SU-DHL-6 (cell line): ENCODE data around the gene TAX1BP3.

Source experiments
- H2AFZ ChIP-seq: fragments of 200-600 bp; sonication (generic); 2 replicates; pipeline ENCODE4 v1.6.1; 2014; ENCODE audit warnings: low read depth, mild to moderate bottlenecking, moderate library complexity, mixed read lengths, antibody characterized with exemption, low read length; ENCODE audit not compliant: severe bottlenecking
- H3F3A ChIP-seq: fragments of 200-600 bp; shearing (Covaris generic); 2 replicates; pipeline ENCODE4 v1.6.0; 2016; ENCODE audit warnings: antibody characterized with exemption, mild to moderate bottlenecking; ENCODE audit not compliant: insufficient read depth
- H3K27ac ChIP-seq: fragments of 200-600 bp; sonication (generic); 2 replicates; pipeline ENCODE4 v1.5.1; 2016; ENCODE audit warnings: low read depth, mild to moderate bottlenecking, low read length, moderate library complexity, mixed read lengths
- H3K27me3 ChIP-seq: fragments of 200-600 bp; sonication (generic), shearing (Covaris generic); 2 replicates; pipeline ENCODE4 v1.6.0; 2014; ENCODE audit warnings: mild to moderate bottlenecking, low read length
- H3K36me3 ChIP-seq: fragments of 200-600 bp; sonication (generic); 2 replicates; pipeline ENCODE4 v1.6.1; 2014; ENCODE audit warnings: mild to moderate bottlenecking, low read length, mixed read lengths
- H3K4me2 ChIP-seq: fragments of 300-600, 200-600 bp; shearing (Covaris generic), sonication (generic); 2 replicates; pipeline ENCODE4 v1.6.0; 2014; ENCODE audit warnings: low read length, low read depth, mild to moderate bottlenecking; ENCODE audit not compliant: poor library complexity, severe bottlenecking
- H3K4me3 ChIP-seq: fragments of 200-600 bp; sonication (generic); 2 replicates; pipeline ENCODE4 v1.5.1; 2014; ENCODE audit warnings: antibody characterized with exemption, low read length, mild to moderate bottlenecking, mixed read lengths; ENCODE audit not compliant: insufficient read depth, poor library complexity, severe bottlenecking
- H3K79me2 ChIP-seq: fragments of 200-600 bp; sonication (generic); 2 replicates; pipeline ENCODE4 v1.6.1; 2014; ENCODE audit warnings: mild to moderate bottlenecking, low read length, moderate library complexity; ENCODE audit not compliant: insufficient read depth
- H3K9ac ChIP-seq: fragments of 200-600 bp; sonication (generic); 2 replicates; pipeline ENCODE4 v1.7.0; 2014; ENCODE audit warnings: mild to moderate bottlenecking, low read length
- H3K9me2 ChIP-seq: fragments of 200-600 bp; sonication (generic); replicated peaks from 2 replicates; pipeline ENCODE4 v1.6.1; 2014; ENCODE audit warnings: low read length; ENCODE audit not compliant: insufficient read depth
- H3K9me3 ChIP-seq: fragments of 200-600 bp; sonication (generic); 2 replicates; pipeline ENCODE4 v1.6.1; 2014; ENCODE audit warnings: low read length, mixed read lengths; ENCODE audit not compliant: insufficient read depth
- H4K20me1 ChIP-seq: fragments of 200-600 bp; sonication (generic); 2 replicates; pipeline ENCODE4 v1.6.1; 2014; ENCODE audit warnings: low read depth, mild to moderate bottlenecking, antibody characterized with exemption, low read length, moderate library complexity, mixed read lengths
- EZH2phosphoT487 ChIP-seq: fragments of 200-600 bp; sonication (generic), shearing (Covaris generic); conservative IDR thresholded peaks from 2 replicates; pipeline ENCODE4 v1.6.1; 2018; ENCODE audit warnings: mild to moderate bottlenecking, antibody characterized with exemption, low read length, moderate library complexity, mixed read lengths
- TF ChIP-seq, protein P1 (sequence below): fragments of 200-600 bp; sonication (generic); IDR thresholded peaks from one replicate; pipeline ENCODE4 v1.5.1; 2017; ENCODE audit warnings: antibody characterized with exemption, mild to moderate bottlenecking, low read length, moderate library complexity; ENCODE audit not compliant: insufficient read depth, poor library complexity, severe bottlenecking

The TAX1BP3 gene

DNA sequence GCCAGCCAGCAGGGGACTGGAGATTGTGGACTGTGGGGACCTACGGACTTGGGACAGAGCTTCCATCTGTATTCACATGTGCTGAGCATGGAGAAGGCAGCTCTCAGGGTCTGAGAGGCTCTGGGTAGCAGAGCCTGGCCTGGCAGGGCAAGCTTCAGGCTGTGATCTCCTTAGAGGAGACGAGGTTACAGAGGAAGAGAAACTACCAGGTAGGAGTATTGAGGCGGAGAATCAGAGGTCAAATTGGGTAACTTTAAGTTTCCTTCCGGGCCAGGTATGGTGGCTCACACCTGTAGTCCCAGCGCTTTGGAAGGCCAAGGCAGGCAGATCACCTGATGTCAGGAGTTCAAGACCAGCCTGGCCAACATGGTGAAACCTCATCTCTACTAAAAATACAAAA lies 23.1 kb downstream of the TAX1BP3 start:
- no peaks in the 10 kb centered on the region for H3F3A ChIP-seq
- no peak overlapping the region for H3K4me3 ChIP-seq
- H4K20me1 ChIP-seq = no peaks in the 10 kb centered on the region
- no peaks in the 10 kb centered on the region for H3K9me3 ChIP-seq
- no peaks in the 10 kb centered on the region for H3K27me3 ChIP-seq
- H3K4me2 ChIP-seq = no peak overlapping the region
- H3K9me2 ChIP-seq = no peaks in the 10 kb centered on the region
- no peak overlapping the region for H2AFZ ChIP-seq
- H3K27ac ChIP-seq = no peak overlapping the region
- TF ChIP-seq, protein P1, sequence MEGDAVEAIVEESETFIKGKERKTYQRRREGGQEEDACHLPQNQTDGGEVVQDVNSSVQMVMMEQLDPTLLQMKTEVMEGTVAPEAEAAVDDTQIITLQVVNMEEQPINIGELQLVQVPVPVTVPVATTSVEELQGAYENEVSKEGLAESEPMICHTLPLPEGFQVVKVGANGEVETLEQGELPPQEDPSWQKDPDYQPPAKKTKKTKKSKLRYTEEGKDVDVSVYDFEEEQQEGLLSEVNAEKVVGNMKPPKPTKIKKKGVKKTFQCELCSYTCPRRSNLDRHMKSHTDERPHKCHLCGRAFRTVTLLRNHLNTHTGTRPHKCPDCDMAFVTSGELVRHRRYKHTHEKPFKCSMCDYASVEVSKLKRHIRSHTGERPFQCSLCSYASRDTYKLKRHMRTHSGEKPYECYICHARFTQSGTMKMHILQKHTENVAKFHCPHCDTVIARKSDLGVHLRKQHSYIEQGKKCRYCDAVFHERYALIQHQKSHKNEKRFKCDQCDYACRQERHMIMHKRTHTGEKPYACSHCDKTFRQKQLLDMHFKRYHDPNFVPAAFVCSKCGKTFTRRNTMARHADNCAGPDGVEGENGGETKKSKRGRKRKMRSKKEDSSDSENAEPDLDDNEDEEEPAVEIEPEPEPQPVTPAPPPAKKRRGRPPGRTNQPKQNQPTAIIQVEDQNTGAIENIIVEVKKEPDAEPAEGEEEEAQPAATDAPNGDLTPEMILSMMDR = no peak
- TF ChIP-seq EZH2phosphoT487 = no peak
- H3K79me2 ChIP-seq = no peaks in the 10 kb centered on the region
- H3K9ac ChIP-seq = no peak overlapping the region
- no peaks in the 10 kb centered on the region for H3K36me3 ChIP-seq

- Histone ChIP-seq H3K9me2 (no peaks in the 10 kb centered on the region), H4K20me1 (no peaks in the 10 kb centered on the region), H3K79me2 (no peaks in the 10 kb centered on the region), H3K27ac (no peak overlapping the region), H3K27me3 (no peaks in the 10 kb centered on the region), H3K9me3 (no peaks in the 10 kb centered on the region), H3K36me3 (no peaks in the 10 kb centered on the region), H3K4me3 (no peak overlapping the region), H3K4me2 (no peak overlapping the region), H3K9ac (no peak overlapping the region), H2AFZ (no peak overlapping the region), H3F3A (0 out of 2 replicates have a peak, but pooled peaks cover 4% of the 10 kb centered on the region)
- no peak for TF ChIP-seq EZH2phosphoT487
- TF ChIP-seq, protein P1 = no peak
Measured at GRCh38 chr17:3643889-3644349, 24.5 kb downstream of the TAX1BP3 start.

DNA sequence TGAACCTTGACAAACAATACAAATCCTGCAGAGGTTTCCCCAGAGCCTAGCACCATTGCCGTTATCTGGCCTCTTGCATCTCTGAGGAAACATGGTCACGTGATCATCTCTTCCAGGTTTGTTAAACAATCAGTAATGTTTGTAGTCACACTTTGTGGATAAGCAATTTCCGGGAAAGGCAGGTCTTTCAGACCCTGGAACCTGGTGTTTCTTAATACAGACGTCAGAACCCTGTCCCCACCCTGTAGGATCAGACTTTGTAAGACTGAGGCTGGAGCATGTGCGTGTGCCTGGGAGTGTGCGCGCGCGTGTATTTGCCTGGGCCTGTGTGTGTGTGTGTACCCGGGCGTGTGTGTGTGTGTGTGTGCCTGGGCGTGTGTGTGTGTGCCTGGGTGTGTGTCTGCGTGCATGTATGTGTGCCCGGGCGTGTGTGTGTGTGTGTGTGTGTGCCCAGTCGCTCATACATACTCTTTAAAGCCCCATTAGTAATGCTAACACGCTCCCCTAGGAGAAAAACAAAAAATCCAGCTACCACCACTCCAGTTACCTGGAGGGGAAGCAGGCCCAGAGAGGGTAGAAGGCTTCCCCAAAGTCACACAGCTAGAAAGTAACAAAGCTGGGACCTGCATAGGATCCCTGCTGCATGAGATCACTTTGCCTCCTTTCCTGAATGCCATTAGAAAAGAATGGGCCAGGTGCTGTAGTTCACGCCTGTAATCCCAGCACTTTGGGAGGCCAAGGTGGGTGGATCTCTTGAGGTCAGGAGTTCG lies 26.5 kb downstream of the TAX1BP3 start:
- H3K9ac ChIP-seq = no peak overlapping the region
- H4K20me1 ChIP-seq = no peaks in the 10 kb centered on the region
- H3K4me2 ChIP-seq = no peak overlapping the region
- H3K4me3 ChIP-seq = no peak overlapping the region
- H3K36me3 ChIP-seq = no peaks in the 10 kb centered on the region
- H2AFZ ChIP-seq = no peak overlapping the region
- H3K9me3 ChIP-seq = no peaks in the 10 kb centered on the region
- H3F3A ChIP-seq = 0 out of 2 replicates have a peak, but pooled peaks cover 4% of the 10 kb centered on the region
- TF ChIP-seq, protein P1 = no peak
- TF ChIP-seq EZH2phosphoT487 = no peak
- no peaks in the 10 kb centered on the region for H3K27me3 ChIP-seq
- H3K27ac ChIP-seq = no peak overlapping the region
- H3K79me2 ChIP-seq = no peaks in the 10 kb centered on the region
- H3K9me2 ChIP-seq = no peaks in the 10 kb centered on the region
